ENCODE data around the gene MLLT10. TPM values are rescaled to one million over a fixed set of nuclear protein-coding genes. Genes with fewer than 3 reads are reported as not detected.
"Not testable (repeated sequence)": the region's sequence is repeated elsewhere in the genome, so short reads cannot be mapped to it uniquely, and the experiment has no call there.

MLLT10 gene
- polyA plus RNA-seq, 6 donors from 2014 or later: 3.8 to 7.3 (median 6.6) TPM

GRCh38 chr10:21700474-21700873 is 166.4 kb downstream of the MLLT10 start:
- no peak for DNase-seq
- H3K4me3 Mint-ChIP-seq: no peak overlapping the region

GRCh38 chr10:21702633-21703111 is 168.6 kb downstream of the MLLT10 start:
- Mint-ChIP-seq H3K36me3 (peaks cover 44 to 49% of the 10 kb centered on the region in 2 donors), H3K9me3 (peaks cover 10 to 33% (median 30%) of the 10 kb centered on the region in 7 donors), H3K27ac (peak overlapping the region in 4 of 6 donors; percentile 1 to 44 (median 18)), H3K4me3 (peak overlapping the region in 6 of 8 donors; percentile 1 to 70 (median 24)), H3K4me1 (peaks cover 22 to 28% (median 27%) of the 10 kb centered on the region in 3 donors), H3K27me3 (no peaks in the 10 kb centered on the region)
- peak; percentile 30 to 41 for ATAC-seq (ENCODE audit: low read depth in 2 of 2)
- DNase-seq: peak; percentile 20

More at GRCh38 chr10:21700474-21700873, 166.4 kb downstream of the MLLT10 start:
- no peaks in the 10 kb centered on the region for H3K27me3 Mint-ChIP-seq
- H3K9me3 Mint-ChIP-seq: peaks cover 10 to 33% (median 30%) of the 10 kb centered on the region in 7 donors
- peaks cover 20 to 22% (median 22%) of the 10 kb centered on the region in 3 donors for H3K4me1 Mint-ChIP-seq
- peaks cover 32 to 57% of the 10 kb centered on the region in 2 donors for H3K36me3 Mint-ChIP-seq
- no peak for ATAC-seq (ENCODE audit: low read depth in 2 of 2)
- peak overlapping the region in 1 of 6 donors; percentile 11 for H3K27ac Mint-ChIP-seq

GRCh38 chr10:21705142-21705827 is 171.3 kb downstream of the MLLT10 start:
- Mint-ChIP-seq H3K9me3 (peaks cover 10 to 19% (median 15%) of the 10 kb centered on the region in 7 donors), H3K27me3 (no peaks in the 10 kb centered on the region), H3K27ac (peak overlapping the region in 3 of 6 donors; percentile 23 to 36 (median 28)), H3K36me3 (peaks cover 35 to 39% of the 10 kb centered on the region in 2 donors), H3K4me3 (no peak overlapping the region), H3K4me1 (peaks cover 25 to 34% (median 32%) of the 10 kb centered on the region in 3 donors)
- DNase-seq (no peak), ATAC-seq (ENCODE audit: low read depth in 2 of 2) (no peak)

- DNase-seq (no peak), ATAC-seq (ENCODE audit: low read depth in 2 of 2) (no peak)
- Mint-ChIP-seq H3K27me3 (no peaks in the 10 kb centered on the region), H3K36me3 (peaks cover 30 to 34% of the 10 kb centered on the region in 2 donors), H3K9me3 (peaks cover 6 to 14% (median 10%) of the 10 kb centered on the region in 7 donors), H3K4me3 (no peak overlapping the region), H3K4me1 (peaks cover 30 to 38% (median 37%) of the 10 kb centered on the region in 3 donors), H3K27ac (peak overlapping the region in 1 of 6 donors; percentile 1)
Measured at GRCh38 chr10:21705828-21706176, 171.8 kb downstream of the MLLT10 start.

GRCh38 chr10:21707498-21707897 is 173.5 kb downstream of the MLLT10 start:
- Mint-ChIP-seq H3K27me3 (no peaks in the 10 kb centered on the region), H3K4me1 (peaks cover 28 to 42% (median 38%) of the 10 kb centered on the region in 3 donors), H3K9me3 (peaks cover 0 to 4% (median 0%) of the 10 kb centered on the region in 7 donors), H3K27ac (no peak overlapping the region), H3K4me3 (no peak overlapping the region), H3K36me3 (peaks cover 18 to 25% of the 10 kb centered on the region in 2 donors)
- ATAC-seq (ENCODE audit: low read depth in 2 of 2) (no peak), DNase-seq (no peak)

GRCh38 chr10:21712975-21713374 is 178.9 kb downstream of the MLLT10 start:
- peaks cover 0 to 3% (median 0%) of the 10 kb centered on the region in 7 donors for H3K9me3 Mint-ChIP-seq

GRCh38 chr10:21715531-21716195 is 181.6 kb downstream of the MLLT10 start:
- Mint-ChIP-seq H3K9me3 (peaks cover 0 to 3% (median 0%) of the 10 kb centered on the region in 7 donors), H3K4me1 (peaks cover 5 to 21% (median 11%) of the 10 kb centered on the region in 3 donors), H3K36me3 (peaks cover 23 to 33% of the 10 kb centered on the region in 2 donors), H3K27me3 (no peaks in the 10 kb centered on the region), H3K27ac (peak overlapping the region in 1 of 6 donors; percentile 24), H3K4me3 (no peak overlapping the region)
- ATAC-seq (ENCODE audit: low read depth in 2 of 2) (no peak), DNase-seq (no peak)

More at GRCh38 chr10:21712975-21713374, 178.9 kb downstream of the MLLT10 start:
- Mint-ChIP-seq H3K27ac (peak overlapping the region in 1 of 6 donors; percentile 44), H3K36me3 (peaks cover 20 to 31% of the 10 kb centered on the region in 2 donors), H3K4me3 (no peak overlapping the region), H3K4me1 (peaks cover 16 to 25% (median 20%) of the 10 kb centered on the region in 3 donors), H3K27me3 (no peaks in the 10 kb centered on the region)
- ATAC-seq (ENCODE audit: low read depth in 2 of 2): no peak
- no peak for DNase-seq

GRCh38 chr10:21717437-21718054 is 183.5 kb downstream of the MLLT10 start:
- Mint-ChIP-seq H3K27ac (peak overlapping the region in 4 of 6 donors; percentile 26 to 78 (median 46)), H3K36me3 (peaks cover 23 to 37% of the 10 kb centered on the region in 2 donors), H3K4me1 (peaks cover 0 to 11% (median 5%) of the 10 kb centered on the region in 3 donors)
- ATAC-seq (ENCODE audit: low read depth in 2 of 2); DNase-seq; H3K4me3 Mint-ChIP-seq; H3K27me3 Mint-ChIP-seq; H3K9me3 Mint-ChIP-seq: not testable (repeated sequence)

- Mint-ChIP-seq H3K4me1 (peaks cover 4 to 10% (median 6%) of the 10 kb centered on the region in 3 donors), H3K4me3 (no peak overlapping the region), H3K9me3 (peaks cover 0 to 3% (median 0%) of the 10 kb centered on the region in 7 donors), H3K27me3 (no peaks in the 10 kb centered on the region), H3K36me3 (peaks cover 12 to 25% of the 10 kb centered on the region in 2 donors), H3K27ac (no peak overlapping the region)
- no peak for DNase-seq
- no peak for ATAC-seq (ENCODE audit: low read depth in 2 of 2)
Measured at GRCh38 chr10:21719502-21719901, 185.5 kb downstream of the MLLT10 start.

GRCh38 chr10:21720090-21720489 is 186.1 kb downstream of the MLLT10 start:
- Mint-ChIP-seq H3K4me3 (no peak overlapping the region), H3K27me3 (no peaks in the 10 kb centered on the region), H3K27ac (peak overlapping the region in 1 of 6 donors; percentile 30), H3K4me1 (peaks cover 4 to 10% (median 7%) of the 10 kb centered on the region in 3 donors), H3K9me3 (peaks cover 0 to 3% (median 0%) of the 10 kb centered on the region in 7 donors), H3K36me3 (peaks cover 12 to 22% of the 10 kb centered on the region in 2 donors)
- no peak for DNase-seq
- no peak for ATAC-seq (ENCODE audit: low read depth in 2 of 2)

- peaks cover 4 to 10% (median 7%) of the 10 kb centered on the region in 3 donors for H3K4me1 Mint-ChIP-seq
- H3K27ac Mint-ChIP-seq: no peak overlapping the region
- peaks cover 15 to 17% of the 10 kb centered on the region in 2 donors for H3K36me3 Mint-ChIP-seq
- peaks cover 0 to 3% (median 0%) of the 10 kb centered on the region in 7 donors for H3K9me3 Mint-ChIP-seq
- H3K27me3 Mint-ChIP-seq: no peaks in the 10 kb centered on the region
- ATAC-seq (ENCODE audit: low read depth in 2 of 2) (no peak), DNase-seq (no peak)
- H3K4me3 Mint-ChIP-seq: no peak overlapping the region
Measured at GRCh38 chr10:21721000-21721665, 187.1 kb downstream of the MLLT10 start.

GRCh38 chr10:21722209-21722608 is 188.2 kb downstream of the MLLT10 start:
- peaks cover 17 to 22% of the 10 kb centered on the region in 2 donors for H3K36me3 Mint-ChIP-seq
- DNase-seq (no peak), ATAC-seq (ENCODE audit: low read depth in 2 of 2) (no peak)
- H3K4me3 Mint-ChIP-seq: no peak overlapping the region
- peaks cover 0 to 3% (median 0%) of the 10 kb centered on the region in 7 donors for H3K9me3 Mint-ChIP-seq
- no peaks in the 10 kb centered on the region for H3K27me3 Mint-ChIP-seq
- H3K4me1 Mint-ChIP-seq: peaks cover 4 to 10% (median 7%) of the 10 kb centered on the region in 3 donors
- no peak overlapping the region for H3K27ac Mint-ChIP-seq

Measured in naive B cell (primary cell).